ENCODE measurements around the gene HS3ST2. TPM values are rescaled to one million over a fixed set of nuclear protein-coding genes. Genes with fewer than 3 reads are reported as not detected.

Gene HS3ST2
- total RNA-seq (2014; rRNA removed; shearing (Covaris generic)), result not detected in 2 replicates
- not detected in 2 replicates for polyA plus RNA-seq (2015; cell fraction: cytosol; rRNA removed)
- not detected in 2 replicates for polyA plus RNA-seq (2015; cell fraction: nucleus; rRNA removed)

- in situ Hi-C loops (cut with HindIII; ENCODE audit: low pct_unique_long_range_greater_than_20kb, low sequenced_read_pairs), result no loop called here
- DNase-seq (ENCODE audit: low read depth, low spot score), result peak; percentile 35
Observed at GRCh38 chr16:22813948-22814710, at the start of gene HS3ST2. Gene HS3ST2, plus strand, starts transcription at chr16:22814162. Its CDS starts 449 bp downstream, at chr16:22814611.

GRCh38 chr16:22764662-22765327 is 49.2 kb upstream of the HS3ST2 start:
- DNase-seq (ENCODE audit: low read depth, low spot score), result no peak
- in situ Hi-C loops (cut with HindIII; ENCODE audit: low pct_unique_long_range_greater_than_20kb, low sequenced_read_pairs), result no loop called here

- in situ Hi-C loops (cut with HindIII; ENCODE audit: low pct_unique_long_range_greater_than_20kb, low sequenced_read_pairs), result no loop called here
- DNase-seq (ENCODE audit: low read depth, low spot score), result no peak
Observed at GRCh38 chr16:22765479-22765878, 48.5 kb upstream of the HS3ST2 start.

- in situ Hi-C loops (cut with HindIII; ENCODE audit: low pct_unique_long_range_greater_than_20kb, low sequenced_read_pairs), result no loop called here
- DNase-seq (ENCODE audit: low read depth, low spot score), result no peak
Observed at GRCh38 chr16:22770866-22771265, 43.1 kb upstream of the HS3ST2 start.

GRCh38 chr16:22771551-22771950 is 42.4 kb upstream of the HS3ST2 start:
- in situ Hi-C loops (cut with HindIII; ENCODE audit: low pct_unique_long_range_greater_than_20kb, low sequenced_read_pairs), result no loop called here
- DNase-seq (ENCODE audit: low read depth, low spot score), result no peak

- in situ Hi-C loops (cut with HindIII; ENCODE audit: low pct_unique_long_range_greater_than_20kb, low sequenced_read_pairs), result no loop called here
- DNase-seq (ENCODE audit: low read depth, low spot score), result no peak
Observed at GRCh38 chr16:22775220-22775922, 38.6 kb upstream of the HS3ST2 start.

GRCh38 chr16:22781480-22781879 is 32.5 kb upstream of the HS3ST2 start:
- DNase-seq (ENCODE audit: low read depth, low spot score), result no peak
- in situ Hi-C loops (cut with HindIII; ENCODE audit: low pct_unique_long_range_greater_than_20kb, low sequenced_read_pairs), result no loop called here

- in situ Hi-C loops (cut with HindIII; ENCODE audit: low pct_unique_long_range_greater_than_20kb, low sequenced_read_pairs), result no loop called here
- DNase-seq (ENCODE audit: low read depth, low spot score), result peak; percentile 76
Observed at GRCh38 chr16:22782314-22782713, 31.6 kb upstream of the HS3ST2 start.

- in situ Hi-C loops (cut with HindIII; ENCODE audit: low pct_unique_long_range_greater_than_20kb, low sequenced_read_pairs), result no loop called here
- no peak for DNase-seq (ENCODE audit: low read depth, low spot score)
Observed at GRCh38 chr16:22784690-22785214, 29.2 kb upstream of the HS3ST2 start.

GRCh38 chr16:22785552-22785951 is 28.4 kb upstream of the HS3ST2 start:
- no peak for DNase-seq (ENCODE audit: low read depth, low spot score)
- in situ Hi-C loops (cut with HindIII; ENCODE audit: low pct_unique_long_range_greater_than_20kb, low sequenced_read_pairs), result no loop called here

- DNase-seq (ENCODE audit: low read depth, low spot score), result no peak
- in situ Hi-C loops (cut with HindIII; ENCODE audit: low pct_unique_long_range_greater_than_20kb, low sequenced_read_pairs), result no loop called here
Observed at GRCh38 chr16:22786284-22786683, 27.7 kb upstream of the HS3ST2 start.

- peak; percentile 22 for DNase-seq (ENCODE audit: low read depth, low spot score)
- in situ Hi-C loops (cut with HindIII; ENCODE audit: low pct_unique_long_range_greater_than_20kb, low sequenced_read_pairs), result no loop called here
Observed at GRCh38 chr16:22786691-22787090, 27.3 kb upstream of the HS3ST2 start.

- in situ Hi-C loops (cut with HindIII; ENCODE audit: low pct_unique_long_range_greater_than_20kb, low sequenced_read_pairs), result no loop called here
- DNase-seq (ENCODE audit: low read depth, low spot score), result peak; percentile 43
Observed at GRCh38 chr16:22787466-22788192, 26.3 kb upstream of the HS3ST2 start.

GRCh38 chr16:22788193-22788530 is 25.8 kb upstream of the HS3ST2 start:
- no peak for DNase-seq (ENCODE audit: low read depth, low spot score)
- in situ Hi-C loops (cut with HindIII; ENCODE audit: low pct_unique_long_range_greater_than_20kb, low sequenced_read_pairs), result no loop called here

GRCh38 chr16:22789281-22789945 is 24.5 kb upstream of the HS3ST2 start:
- in situ Hi-C loops (cut with HindIII; ENCODE audit: low pct_unique_long_range_greater_than_20kb, low sequenced_read_pairs), result no loop called here
- DNase-seq (ENCODE audit: low read depth, low spot score), result no peak

- no peak for DNase-seq (ENCODE audit: low read depth, low spot score)
- in situ Hi-C loops (cut with HindIII; ENCODE audit: low pct_unique_long_range_greater_than_20kb, low sequenced_read_pairs), result no loop called here
Observed at GRCh38 chr16:22797551-22797950, 16.4 kb upstream of the HS3ST2 start.

GRCh38 chr16:22799113-22799512 is 14.8 kb upstream of the HS3ST2 start:
- DNase-seq (ENCODE audit: low read depth, low spot score), result no peak
- in situ Hi-C loops (cut with HindIII; ENCODE audit: low pct_unique_long_range_greater_than_20kb, low sequenced_read_pairs), result no loop called here

All from SK-MEL-5 (cell line).